Renal cortex interstitium (tissue), 11 donors: ENCODE data around the gene CIZ1. TPM values are rescaled to one million over a fixed set of nuclear protein-coding genes. Genes with fewer than 3 reads are reported as not detected.
A peak's percentile ranks its signal among the peaks of the same experiment; 100 is the strongest.

Experiments used
- DNase-seq, 11 donors: peaks; one replicate each; pipeline ENCODE4 v3.0.0-alpha.2; 2013; ENCODE audit warnings: low read depth in 9 of 11, low spot score in 4 of 11; ENCODE audit errors: extremely low read depth in 1 of 11
- polyA plus RNA-seq, 3 donors: library from polyadenylated mRNA; unstranded; fragments of 120-200 nt; gene quantifications; one replicate each; pipeline ENCODE4 v1.2.1, GENCODE V29; 2013; ENCODE audit not compliant: insufficient read length in 3 of 3

Gene CIZ1
- polyA plus RNA-seq, 3 donors: 115 to 139 (median 124) TPM

GRCh38 chr9:128216781-128217553 is 25.6 kb upstream of the CIZ1 start:
- no peak for DNase-seq

GRCh38 chr9:128215491-128216409 is 24.4 kb upstream of the CIZ1 start:
- DNase-seq: no peak

- no peak for DNase-seq
Measured at GRCh38 chr9:128214571-128215490, 23.5 kb upstream of the CIZ1 start.

GRCh38 chr9:128213746-128214497 is 22.6 kb upstream of the CIZ1 start:
- no peak for DNase-seq

DNA sequence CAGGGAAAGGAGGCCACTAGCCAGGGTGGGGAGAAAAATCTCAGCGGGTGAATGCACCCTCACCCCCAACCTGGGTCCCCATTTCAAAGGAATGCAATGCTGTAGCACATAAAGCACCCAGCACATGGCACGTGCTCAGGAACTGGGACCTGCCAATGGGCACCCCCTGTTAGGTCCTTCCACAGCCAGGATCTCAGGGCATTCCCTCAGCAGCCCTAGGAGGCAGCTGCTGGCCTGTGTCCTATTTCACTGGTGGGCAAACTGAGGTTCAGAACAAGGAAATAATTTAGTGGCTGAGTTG is 20.6 kb upstream of the CIZ1 start:
- DNase-seq: no peak

- peak in 1 of 11 donors; percentile 45 for DNase-seq
Measured at GRCh38 chr9:128211186-128211980, 20.0 kb upstream of the CIZ1 start.

DNA sequence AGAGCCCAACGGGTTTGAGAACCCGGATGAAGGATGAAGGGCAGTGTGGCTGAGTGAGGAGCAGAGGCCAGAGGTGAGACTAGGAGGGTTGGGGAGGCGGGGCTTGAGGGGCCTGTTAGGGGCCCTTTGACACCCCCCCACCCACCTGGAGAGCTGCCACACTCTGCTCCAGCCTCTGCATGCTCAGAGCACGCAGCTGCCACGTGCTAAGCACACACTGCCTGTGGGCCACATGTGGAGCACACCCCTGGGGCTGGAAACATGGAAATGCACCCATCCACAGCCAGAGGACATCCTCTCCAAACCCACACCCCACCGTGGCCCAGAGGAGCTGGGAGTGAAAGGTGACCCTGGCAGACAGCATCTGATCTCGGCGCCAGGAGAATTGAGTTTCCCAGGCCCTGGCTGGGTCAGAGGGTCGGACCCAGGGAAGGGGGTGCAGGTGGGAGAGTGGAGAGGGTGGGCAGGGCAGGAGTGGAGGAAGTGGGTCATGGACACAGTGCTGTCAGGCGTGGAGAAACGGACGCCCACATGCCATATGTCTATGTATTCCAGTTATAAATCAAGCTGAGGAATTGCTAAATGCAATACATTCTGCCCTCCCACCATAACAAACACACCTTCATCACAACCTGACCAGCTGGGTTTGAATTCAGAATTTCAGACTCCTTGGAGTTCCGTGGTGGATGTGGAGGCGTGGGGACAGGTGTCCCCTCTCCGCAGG is 17.7 kb upstream of the CIZ1 start:
- DNase-seq: no peak

- DNase-seq: no peak
Measured at GRCh38 chr9:128208386-128208785, 17.0 kb upstream of the CIZ1 start.

DNA sequence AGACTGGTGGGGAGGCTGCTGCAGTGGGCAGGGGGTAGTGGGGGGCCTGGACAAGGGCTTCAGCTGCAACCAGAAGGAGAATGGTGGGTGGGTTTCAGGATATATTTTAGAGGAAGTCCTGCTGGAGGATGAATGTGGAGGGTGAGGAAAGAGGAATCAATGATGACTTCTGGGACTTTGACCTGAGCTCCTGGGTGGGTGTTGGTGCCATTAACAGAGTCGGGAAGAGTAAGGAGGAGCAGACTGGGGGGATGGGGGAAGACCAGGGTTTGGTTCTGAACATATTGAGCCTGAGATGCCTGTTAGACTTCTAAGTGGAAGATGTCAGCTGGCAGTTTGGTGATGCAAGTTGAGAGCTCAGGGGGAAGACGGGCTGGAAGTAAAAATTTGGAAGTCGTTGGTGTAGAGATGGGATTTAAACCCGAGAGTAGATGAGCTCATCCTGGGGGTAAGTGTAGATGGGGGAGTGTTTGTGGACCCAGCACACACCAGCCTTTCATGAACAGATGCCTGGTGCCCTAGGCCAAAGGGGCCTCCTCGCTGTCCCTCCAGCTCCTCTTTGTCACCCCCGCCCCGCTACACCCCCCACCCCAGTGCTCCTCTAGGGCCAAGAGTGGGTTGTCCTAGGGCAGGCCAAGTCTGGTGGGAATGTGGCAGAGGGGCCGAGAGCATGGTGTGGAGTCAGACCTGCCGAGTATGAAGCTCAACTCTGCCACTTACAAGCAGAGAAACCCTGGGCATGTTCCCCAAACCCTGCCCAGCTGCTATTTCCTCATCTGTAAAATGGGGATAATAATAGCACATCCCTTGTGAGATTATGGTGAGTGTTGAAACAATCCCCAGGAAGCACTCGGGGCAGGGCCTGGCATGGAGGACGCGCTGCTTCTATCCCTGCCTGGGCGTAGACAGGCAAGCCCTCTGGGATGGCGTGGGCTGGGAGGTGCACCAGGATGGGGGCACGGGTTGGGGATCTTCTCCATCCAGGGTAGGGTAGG is 15.8 kb upstream of the CIZ1 start:
- no peak for DNase-seq

DNA sequence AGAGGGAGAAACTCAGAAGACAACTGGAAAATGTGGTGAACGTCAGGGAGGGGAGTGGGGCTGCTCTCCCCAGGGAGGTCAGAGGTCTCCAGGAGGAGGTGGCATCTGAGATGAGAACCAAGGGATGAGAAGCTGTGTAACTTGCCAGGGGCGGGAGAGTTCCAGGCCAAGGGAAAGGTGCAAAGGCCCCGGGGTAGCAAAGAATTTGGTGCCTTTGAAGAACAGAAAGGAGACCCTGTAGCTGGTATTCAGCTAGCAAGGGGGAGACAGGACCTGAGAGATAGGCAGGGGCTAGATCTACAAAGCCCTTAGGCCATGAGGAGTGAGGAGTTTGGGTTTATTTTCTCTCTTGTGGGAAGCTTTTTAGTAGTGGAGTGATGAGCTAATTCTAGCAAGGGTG is 15.1 kb upstream of the CIZ1 start:
- DNase-seq: no peak

DNA sequence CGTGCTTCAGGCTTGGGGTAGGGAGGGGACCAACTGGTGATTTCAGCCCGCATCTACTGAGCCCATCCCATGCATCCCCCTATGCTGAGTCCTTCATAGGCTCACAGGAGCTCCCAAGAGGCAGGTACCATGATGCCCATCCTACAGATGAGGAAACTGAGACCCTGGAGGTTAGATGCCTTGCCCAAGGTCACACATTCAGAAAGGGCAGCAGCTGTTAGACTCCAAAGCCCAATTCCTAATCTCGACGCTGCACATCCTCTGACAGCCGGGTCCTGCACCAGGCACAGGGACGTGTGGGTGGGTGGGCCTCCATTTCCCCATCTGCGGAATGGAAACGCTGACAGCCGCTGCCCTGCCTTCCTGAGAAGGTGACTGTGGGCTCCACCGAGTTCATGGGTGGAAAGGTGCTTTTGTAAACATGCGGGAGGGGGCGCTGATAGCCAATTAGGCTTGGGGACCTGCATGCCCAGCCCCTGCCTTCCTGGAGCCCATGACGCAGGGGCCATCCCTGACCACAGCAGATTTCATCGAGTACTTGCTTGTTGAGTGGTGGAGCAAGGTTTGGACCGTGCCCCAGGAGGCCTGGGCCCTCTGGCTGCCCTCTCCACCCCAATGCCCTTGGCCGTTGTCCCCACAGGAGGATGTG is 14.0 kb upstream of the CIZ1 start:
- DNase-seq: no peak

DNA sequence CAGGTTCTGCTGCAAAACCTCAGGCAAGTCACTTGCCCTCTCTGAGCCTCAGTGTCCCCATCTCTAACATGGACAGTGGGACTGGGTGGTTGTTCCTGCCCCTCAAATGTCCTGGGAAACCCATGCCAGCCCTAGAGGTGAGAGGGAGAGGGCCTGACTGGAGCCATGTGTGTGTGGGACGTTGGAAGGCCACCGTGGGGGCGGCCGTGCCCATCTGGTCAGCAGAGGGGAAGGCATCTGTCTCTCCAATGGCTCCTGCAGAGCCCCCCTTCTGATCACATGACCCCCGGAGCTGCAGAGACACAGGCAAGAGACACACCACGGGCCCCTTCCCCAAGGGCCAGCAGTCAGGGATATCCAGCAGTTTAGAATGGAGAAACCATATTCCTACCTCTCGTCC is 13.5 kb upstream of the CIZ1 start:
- DNase-seq: no peak

DNA sequence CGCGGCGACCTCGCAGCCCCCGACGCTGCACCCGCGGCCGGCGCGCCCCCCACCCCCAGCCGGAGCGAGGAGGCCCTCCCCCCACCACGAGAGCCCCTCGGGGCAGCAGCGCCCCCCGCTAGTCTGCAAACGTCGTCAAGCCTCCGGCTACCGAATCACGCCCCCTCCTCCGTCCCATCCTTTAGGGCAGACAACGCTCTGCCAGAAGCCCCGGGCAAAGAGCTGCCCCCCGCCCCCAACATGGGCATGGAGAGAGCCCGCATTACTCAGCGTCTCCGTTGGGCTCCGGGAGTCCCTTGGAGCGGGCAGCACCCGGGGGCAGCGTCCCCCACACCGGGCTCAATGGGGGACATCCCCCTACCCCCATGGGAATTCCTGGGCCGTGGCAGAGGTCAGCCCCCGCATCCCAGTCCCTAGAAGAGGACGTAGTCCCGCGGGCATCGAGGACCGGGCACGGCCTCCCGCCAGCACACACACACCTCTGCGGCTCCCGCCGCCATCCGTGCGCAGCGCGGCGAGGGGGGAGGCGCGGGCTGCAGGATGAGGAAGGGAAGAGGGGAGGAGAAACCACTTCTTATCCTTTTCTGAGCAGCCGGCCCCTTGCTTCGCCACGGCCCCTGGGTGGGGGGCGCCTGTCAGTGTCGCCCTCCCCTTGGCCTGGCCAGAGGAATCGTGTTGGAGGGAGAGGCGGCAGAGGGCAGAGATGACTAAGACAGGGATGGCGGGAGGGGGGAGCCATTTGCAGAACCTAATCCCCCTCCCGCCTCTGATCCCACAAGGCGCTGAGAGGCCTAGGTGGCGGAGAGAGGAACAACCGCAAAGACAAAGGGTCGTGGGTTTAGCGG is 12.6 kb upstream of the CIZ1 start:
- no peak for DNase-seq

DNA sequence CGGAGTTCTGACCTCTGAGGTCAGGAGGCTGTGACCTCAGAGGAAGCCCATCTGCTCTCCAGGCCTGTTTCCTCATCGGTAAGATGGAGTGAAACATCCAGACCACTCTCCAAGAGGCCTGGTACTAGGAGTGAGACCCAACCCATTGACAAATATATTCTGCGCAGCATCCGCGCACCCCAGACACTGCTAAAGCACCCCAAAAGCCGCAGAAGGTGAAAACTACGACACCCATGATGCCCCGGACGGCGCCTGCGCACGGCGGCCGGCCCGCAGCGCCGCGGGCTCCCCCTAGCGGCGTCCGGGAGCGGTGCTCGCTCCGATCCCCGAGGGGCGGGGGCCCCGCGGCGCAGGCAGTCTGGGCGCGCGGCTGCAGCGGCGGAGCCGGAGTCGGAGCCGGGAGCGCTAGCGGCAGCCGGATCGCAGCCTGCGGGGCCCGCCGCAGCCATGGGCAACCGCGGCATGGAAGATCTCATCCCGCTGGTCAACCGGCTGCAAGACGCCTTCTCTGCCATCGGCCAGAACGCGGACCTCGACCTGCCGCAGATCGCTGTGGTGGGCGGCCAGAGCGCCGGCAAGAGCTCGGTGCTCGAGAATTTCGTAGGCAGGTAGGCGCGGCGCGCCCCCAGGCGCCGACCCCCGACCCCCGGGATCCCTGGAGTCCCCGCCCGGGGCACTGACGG is 11.8 kb upstream of the CIZ1 start, which contains the start of gene DNM1:
TSS of gene DNM1 (plus strand) at position 356 of the 683 bp plus-strand sequence. CDS start at position 448, 92 bp downstream.
- peak in 4 of 11 donors; percentile 54 to 71 (median 68) for DNase-seq
